GOT3 (cell line): ENCODE measurements around the gene SLC7A8.
"Not testable (repeated sequence)": the region's sequence is repeated elsewhere in the genome, so short reads cannot be mapped to it uniquely, and the experiment has no call there.

Source experiments
- DNase-seq: peaks from one replicate; lab custom pipeline; 2025; ENCODE audit warnings: mixed read lengths; lab: John Stamatoyannopoulos, UW

Gene SLC7A8

DNA sequence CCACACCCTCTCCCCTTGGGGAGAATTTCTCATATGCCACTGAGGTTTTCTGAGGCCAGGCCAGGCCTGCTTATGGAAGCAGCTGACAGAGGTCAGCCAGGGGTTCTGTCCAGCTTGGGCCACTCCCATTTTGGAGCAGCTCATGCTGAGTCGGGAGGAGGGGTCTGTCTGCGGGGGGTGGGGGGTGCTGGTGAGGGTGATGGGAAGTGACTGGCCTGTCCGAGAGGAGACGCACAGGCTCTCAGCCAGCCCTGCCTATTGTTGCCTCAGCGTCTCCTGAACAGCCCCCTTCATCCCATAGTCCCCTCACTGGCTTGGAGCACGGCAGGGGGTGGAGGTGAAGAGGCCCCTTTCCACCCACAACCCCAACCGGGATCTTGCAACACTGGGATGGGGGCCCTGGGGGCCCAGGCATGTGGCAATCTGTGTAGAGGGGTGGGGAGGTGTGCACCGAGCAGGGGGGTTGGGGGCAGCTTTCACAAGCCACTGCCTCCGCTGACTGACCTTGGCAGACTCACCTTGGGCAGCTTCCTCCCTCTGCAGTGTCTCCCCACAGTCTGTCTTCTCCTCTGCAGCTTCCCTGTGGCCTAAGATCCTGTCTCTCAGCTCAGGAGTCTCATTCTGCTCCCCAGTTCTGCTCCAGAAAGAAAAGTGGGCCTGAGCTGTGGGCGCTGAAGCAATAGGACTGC, 69.9 kb downstream of the SLC7A8 start:
- DNase-seq = no peak

DNA sequence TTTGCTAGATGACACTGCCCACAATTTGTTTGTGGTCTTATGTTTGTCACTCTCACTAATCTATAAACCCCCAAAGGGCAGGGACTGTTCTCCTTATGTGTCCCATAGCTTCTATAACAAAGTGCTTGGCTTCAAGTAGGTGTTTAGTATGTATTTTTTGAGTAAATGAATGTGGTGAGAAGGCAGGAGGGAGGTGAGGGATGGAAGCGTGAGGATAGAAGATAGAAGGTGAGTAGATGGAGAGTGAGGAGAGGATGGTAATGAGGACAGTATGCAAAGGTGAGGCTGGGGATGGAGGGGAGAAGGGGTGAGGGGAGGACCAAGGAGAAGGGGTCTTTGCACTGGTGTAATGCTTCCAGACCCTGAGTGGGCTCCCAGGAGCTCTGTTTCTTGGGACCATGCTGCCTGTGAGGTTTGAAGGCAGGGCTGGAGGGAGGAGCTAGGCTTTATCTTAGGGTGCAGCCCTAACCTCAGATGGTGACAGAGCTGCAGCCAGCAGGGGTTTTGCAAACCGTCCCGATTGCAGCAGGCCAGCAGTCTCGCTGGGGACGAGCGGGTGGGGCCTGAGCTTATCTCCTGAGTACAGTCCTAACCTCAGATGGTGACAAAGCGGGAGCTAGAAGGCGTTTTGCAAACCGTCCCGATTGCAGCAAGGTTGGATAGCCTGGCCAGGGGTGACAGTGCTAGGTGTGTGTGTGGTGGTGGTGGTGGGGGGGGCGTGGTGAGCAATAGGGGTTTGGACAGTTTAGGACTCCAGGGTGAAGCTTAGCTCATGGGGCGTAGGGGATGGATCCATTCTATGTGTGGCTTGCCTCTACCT, 70.9 kb downstream of the SLC7A8 start:
- DNase-seq = no peak

DNA sequence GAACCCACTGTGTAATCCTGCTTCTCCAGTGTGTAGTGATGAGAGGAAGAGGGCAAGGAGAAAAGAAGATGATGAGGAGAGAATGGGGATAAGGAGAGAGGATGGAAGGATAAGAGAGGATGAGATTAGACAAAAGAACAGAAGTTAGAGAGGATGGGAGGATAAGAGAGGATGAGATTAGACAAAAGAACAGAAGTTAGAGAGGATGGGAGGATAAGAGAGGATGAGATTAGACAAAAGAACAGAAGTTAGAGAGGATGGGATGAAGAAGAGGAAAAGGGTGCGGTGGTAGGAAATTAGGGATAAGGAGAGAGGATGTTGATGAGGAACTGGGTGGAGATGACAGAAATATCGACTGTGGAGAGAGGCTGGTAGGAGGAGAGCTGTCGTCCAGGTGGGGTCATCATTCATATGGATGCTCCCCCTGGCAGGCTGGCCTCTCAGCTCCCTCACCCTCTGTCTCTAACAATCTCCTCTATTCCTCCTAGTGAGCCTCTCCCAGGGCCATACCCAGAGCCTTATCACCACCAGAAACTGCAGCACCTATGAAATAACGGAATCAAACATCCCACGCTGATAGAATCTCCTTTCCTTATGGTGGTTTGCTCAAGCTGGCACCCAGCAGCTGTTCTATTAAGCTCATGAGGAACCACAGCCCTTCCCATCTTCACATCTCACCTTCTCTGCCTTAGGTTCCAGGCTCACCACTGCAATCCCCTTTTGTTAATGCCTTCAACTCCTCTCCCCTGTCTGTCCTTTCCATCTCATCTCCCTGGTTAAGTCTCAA, 72.7 kb downstream of the SLC7A8 start:
- no peak for DNase-seq

DNA sequence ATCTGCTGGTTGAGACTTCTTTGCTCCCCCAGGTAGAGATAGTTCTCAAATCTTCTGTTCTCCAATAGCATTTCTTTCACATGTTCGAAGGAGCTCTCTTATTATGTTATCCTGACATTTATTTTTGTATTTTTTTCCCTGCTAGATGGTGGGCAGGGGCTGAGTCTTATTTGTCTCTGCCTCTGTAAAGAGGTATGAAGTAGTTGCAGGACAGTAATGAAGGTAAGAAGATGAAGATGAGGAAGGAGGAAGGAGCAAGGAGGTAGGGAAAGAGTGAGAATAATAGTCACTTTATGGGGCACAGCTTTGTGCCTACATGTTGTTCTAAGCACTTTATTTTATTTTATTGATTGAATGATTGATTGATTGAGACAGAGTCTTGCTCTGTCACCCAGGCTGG, 73.7 kb downstream of the SLC7A8 start:
- no peak for DNase-seq

DNA sequence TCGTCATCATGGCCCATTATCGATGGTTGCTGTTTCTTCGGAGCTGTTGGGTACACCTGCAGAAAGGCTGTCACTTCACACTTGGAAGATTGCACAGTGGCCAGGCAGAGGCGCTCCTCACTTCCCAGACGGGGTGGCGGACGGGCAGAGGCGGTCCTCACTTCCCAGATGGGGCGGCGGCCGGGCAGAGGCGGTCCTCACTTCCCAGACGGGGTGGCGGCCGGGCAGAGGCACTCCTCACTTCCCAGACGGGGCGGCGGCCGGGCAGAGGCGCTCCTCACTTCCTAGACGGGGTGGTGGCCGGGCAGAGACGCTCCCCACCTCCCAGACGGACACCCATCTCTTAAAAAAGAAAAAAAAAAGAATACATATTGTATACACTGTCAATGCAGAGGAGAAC, 75.3 kb downstream of the SLC7A8 start:
- not testable (repeated sequence) for DNase-seq

DNA sequence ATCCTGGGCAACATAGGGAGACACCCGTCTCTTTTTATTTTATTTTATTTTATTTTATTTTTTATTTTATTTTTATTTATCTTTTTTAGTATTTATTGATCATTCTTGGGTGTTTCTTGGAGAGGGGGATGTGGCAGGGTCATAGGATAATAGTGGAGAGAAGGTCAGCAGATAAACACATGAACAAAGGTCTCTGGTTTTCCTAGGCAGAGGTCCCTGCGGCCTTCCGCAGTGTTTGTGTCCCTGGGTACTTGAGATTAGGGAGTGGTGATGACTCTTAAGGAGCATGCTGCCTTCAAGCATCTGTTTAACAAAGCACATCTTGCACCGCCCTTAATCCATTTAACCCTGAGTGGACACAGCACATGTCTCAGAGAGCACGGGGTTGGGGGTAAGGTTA, 75.8 kb downstream of the SLC7A8 start:
- DNase-seq = not testable (repeated sequence)

DNA sequence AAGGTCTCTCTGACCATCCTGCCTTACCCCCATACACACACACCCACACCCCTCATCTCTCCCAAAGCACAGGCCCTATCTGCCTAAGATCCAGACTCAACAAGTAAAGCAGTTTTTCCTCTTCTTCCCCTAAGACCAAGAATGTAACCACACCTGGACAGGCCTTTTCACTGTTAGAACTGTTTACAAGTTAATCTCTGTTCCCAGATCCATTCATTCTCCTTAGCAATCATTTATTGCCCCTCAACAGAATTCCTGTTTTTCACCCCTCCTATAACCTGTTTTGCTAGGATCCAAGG, 76.8 kb downstream of the SLC7A8 start:
- no peak for DNase-seq

DNA sequence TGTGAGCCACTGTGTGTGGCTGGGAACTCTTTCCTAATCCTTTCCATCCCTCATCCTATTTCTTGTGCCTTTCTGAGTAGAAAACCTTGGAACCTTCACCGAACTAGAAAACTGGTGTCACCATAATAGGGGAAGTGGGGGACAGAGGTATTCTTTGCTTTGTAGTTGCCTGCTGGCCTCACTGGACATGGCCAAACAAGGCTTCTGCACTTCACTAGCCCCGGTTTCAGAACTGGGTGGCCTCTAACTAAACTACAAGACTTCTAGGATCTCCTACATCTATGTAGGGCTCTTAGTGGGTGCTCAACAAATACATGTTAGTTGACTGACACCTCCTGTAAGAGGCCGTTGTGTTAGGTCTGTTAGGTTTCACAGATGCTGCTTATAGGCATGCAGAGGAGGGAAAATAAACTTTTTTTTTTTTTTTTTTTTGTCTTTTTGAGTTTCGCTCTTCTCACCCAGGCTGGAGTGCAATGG, 78.1 kb downstream of the SLC7A8 start:
- DNase-seq = no peak

DNA sequence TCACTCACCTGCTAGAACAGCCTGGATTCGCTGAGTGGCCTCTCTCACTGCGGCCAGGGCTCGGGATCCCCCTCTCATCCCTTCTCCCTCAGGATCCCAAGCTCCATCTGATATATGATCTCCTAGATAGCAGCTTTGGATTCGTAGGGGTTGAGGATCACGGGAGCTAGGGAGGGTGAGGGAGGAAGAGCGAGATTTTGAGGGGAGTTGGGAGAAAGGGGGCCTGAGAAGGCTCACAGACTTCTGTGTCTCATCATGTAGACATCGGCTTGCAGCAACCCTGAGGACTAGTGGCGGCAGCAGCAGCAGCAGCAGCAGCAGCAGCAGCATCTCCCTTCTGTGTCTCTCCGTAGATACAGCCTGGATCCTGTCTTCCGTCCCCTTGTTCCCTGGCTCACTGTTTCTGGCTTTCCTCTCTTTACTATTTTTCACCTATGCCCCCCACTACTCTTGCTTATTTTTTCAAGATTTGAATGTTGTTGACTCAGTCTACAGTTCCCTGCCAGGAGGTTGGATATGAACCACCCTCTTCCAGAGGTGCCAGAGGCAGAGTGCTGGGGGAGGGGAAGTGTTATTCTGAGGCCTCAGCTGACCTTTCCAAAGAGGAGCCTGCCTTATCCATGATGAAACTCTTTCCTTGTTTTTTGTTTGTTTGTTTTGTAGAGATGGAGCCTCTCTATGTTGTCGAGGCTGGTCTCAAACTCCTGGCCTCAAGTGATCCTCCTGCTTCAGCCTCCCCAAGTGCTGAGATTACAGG, 78.7 kb downstream of the SLC7A8 start, which contains the start of gene CIROP:
Gene CIROP (minus strand): TSS at position 399 of the 757 bp plus-strand sequence. CDS start 69 bp downstream, at position 330.
- no peak for DNase-seq

DNA sequence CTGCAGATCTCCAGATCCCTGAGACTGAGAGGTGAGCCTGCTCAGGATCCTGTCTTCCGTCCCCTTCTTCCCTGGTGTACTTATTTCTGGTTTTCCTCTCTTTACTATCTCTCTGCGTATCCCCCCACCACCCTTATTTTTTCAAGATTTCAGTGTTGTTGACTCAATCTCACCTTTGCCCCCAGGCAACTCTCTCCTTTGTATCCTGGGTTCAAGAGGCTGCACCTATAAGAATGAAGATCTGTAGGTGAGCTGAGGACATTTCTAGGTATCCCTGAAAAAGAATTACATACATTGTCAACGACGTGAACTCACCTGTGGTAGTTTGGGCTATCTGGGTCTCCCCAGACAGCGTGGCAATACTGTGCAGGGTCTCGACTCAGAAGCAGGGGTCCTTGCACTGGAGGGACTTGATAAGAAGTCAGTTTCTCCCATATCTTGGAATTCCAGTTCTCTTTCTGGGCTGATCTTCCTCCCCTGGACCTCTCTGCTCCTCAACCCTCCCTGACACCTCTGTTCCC, 79.3 kb downstream of the SLC7A8 start:
- no peak for DNase-seq

DNA sequence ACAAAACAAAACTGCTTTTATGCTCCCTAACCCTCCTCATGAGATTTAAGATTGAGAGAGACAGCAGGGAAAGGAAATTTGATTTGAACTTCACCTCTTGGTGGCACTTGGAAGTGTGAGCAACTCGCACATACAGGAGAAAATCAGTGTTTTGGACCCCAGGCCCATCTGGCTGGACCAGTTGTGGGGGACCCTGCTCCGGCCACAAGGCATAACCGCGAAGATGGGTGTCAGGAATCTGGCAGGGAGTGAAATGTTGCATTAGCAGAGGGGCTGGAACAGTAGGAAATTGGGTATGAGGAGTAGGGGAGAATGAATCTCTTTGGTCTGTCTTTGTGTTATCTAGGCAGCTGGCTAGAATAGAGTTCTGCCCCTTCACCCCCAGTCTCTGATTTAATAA, 79.9 kb downstream of the SLC7A8 start:
- no peak for DNase-seq

DNA sequence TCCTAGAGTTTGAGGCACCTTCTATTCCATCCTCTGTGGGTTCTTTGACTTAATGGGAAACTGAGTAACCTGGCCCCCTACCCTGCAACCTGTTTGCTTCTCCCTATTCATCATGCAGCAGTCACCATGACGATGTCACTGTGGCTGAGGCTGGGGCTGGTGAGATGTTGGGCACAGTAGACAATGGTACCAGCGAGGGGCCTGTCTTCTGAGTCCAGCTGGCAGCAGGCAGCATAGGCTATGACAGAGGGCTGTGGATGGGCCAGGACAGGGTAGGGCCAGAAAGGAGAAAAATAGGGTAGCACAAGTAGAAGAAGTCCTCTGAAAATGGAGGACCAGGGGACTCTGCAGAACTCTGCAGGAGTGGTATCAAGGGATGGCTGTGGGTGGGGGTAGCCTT, 80.7 kb downstream of the SLC7A8 start:
- no peak for DNase-seq

DNA sequence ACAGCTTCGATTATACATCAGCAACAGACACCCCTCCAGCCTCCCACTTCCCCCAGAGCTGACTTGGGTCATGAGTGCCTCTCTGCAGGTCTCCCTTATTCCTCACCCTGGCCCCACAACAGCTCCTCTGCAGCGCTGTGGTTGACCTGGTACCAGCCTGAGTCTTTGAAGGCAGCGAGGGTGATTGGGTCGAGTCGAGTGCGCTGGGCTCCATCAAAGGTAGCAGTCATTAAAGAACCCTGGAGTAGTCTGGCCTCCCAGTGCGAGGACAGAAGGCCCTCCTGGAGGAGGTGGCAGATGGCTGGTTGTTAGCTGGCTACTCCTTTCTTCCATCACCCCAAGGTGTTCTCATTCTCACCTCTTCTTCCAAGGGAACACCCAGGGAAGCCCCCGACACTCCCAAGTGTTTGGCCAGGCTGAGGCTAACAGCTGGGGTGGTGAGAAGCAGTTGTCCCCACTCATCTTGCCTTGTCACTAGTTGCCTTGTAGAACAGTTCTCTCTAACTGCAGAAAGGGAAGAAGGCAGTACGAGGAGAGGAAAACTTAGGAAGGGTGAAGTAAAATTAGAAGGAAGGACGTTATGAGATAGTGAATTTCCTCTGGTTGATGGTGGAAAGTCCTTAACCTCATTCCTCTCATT, 81.4 kb downstream of the SLC7A8 start:
- DNase-seq = no peak

DNA sequence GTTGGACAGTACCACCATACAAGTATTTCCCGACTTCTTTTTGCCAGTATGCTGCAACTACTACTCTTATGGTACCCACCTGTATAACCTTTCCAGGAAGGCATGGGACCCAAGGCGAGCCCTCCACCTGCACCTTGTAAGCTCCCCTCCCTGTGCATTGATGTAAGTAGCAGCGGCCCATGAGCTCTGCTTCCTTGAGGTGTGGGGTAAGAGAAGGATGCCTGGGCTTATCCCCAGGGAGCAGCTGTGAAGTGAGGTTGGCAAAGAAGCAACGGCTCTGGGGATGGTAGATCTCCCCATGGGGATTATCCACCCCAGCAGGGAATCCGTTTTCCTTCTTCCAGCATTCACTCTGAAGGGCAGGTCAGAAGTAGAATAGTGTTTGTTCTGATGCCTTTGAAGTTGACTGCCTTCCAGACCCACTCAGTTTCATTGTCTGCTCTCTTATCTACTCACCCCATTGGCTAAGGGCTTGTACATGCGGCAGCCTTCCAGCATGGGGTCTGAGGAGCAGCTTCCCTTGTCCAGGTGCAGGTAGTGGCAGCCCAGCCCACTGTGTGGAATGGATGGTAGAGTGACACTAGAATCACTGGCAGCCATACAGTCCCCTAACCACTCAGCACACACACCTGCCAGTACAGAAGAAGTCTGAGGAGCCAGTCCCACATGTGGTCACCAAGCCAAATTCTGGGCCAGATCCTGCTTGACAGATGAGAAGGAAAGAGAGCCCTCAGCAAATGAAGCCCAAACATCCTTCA, 82.1 kb downstream of the SLC7A8 start:
- DNase-seq = no peak

DNA sequence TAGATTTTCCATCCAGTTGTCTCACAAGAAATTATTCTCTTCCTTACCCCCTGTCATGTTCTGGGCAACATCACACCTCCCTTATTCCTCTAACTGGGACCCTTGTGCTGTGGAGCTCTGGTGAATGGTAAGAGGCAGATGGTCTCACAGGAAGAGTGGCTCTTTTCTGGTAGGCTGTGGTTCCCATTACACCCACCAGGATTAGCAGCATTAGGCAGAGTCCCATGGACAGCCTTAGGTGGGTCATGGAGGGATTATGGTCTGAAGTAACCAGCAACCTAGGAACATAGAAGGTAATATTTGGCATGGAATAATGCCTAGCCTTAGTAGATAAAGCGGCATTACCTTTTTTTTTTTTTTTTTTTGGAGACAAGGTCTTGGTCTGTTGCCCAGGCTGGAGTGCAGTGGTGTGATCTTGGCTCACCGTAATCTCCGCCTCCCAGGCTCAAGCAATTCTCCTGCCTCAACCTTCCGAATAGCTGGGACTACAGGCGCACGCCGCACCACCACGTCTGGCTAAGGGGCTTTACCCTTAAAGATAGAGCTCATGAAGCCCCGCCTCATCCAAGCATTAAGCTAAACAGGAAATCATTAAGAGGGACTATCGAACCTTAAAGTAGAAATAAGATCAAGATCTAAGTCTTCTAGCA, 84.1 kb downstream of the SLC7A8 start:
- DNase-seq = no peak

DNA sequence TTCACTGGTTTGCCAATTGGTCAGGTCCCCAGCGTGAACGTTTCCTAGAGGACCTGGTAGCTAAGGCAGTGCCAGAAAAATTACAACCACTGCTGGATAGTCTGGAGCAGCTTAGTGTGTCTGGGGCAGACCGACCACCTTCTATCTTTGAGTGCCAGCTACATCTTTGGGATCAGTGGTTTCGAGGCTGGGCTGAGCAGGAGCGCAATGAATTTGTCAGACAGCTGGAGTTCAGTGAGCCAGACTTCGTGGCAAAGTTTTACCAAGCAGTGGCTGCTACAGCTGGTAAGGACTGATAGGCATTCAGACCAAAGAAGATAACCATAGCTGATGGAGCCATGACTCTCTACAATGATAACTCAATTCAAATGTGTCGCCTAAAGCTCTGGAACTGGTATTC, 85.7 kb downstream of the SLC7A8 start:
- no peak for DNase-seq

DNA sequence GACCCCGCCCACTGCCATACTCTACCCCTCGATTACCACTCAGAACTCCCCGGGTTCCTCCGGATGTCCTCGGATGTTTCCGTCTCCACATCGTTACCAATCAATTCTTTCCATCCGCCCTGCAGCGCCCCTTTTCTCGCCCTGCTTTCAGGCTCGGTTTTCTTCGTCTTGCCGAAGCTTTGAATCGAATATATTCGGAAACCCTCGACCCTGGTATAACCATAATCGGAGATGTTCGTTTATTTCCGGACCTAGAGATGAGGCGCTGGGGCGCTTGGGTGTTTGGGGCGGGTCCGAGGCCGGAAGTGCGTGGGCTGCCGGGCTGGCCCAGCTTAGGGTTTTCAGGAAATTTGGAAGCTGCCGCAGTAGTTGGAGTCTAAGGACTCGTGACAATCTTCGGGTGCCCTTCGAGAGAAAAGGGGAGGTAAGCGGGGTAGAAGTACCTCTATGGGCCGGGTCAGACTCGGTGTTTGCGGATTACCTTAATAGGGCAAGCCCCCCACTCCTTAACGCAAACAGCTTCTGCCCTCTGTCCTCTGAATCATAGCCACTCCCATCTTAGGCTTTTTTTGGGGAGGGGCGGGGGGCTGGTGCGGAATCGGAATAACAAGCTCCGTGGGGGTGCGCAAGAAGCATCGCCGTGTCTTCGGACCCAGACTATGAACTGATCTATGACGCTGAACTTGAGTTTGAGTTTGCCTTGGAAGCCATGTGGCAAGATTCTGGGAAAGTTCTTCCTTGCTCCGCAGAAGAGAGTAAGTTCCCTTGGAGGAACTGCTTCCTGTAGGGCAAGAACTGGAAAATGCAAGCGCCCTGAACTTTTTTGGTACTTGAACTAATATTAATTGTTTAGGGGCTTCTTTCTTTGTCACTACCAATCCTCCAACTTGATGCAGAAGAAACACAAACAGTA, 88.0 kb downstream of the SLC7A8 start, which contains the start of gene C14orf119:
Gene C14orf119 (plus strand): TSS at position 310 of the 913 bp plus-strand sequence. CDS start 2,154 bp downstream, outside the sequence.
- DNase-seq = no peak

DNA sequence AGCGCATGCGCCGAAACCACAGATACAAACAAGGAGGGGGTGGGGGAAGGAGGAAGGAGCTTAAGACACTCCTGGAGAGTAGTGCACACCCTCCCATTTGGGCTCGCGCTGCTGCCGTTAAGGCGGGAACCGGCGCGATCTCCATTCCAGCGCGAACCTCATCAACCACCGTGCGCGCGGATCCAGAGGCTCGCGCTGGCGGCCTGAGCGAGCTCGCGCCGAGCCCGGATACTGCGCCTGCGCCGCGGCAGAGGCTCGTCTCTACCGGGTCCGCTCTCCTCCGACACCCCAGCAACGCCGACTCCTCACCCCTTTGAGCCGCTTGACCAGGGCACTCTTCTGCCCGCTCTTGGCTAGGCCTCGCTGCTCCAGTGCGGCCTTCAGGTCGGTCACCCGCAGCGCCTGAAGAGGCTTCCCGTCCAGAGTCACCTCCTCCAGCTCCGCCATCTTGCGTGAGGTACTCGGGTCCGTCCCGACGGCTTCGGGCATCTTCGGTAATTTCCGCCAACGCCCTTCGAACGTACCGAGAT, 88.7 kb downstream of the SLC7A8 start, which contains the start of gene ACIN1:
Gene ACIN1 (minus strand): TSS at position 471 of the 530 bp plus-strand sequence. CDS start 24 bp downstream, at position 447.
- no peak for DNase-seq
